ENCODE measurements around the gene KDM4C.

The KDM4C gene

DNA sequence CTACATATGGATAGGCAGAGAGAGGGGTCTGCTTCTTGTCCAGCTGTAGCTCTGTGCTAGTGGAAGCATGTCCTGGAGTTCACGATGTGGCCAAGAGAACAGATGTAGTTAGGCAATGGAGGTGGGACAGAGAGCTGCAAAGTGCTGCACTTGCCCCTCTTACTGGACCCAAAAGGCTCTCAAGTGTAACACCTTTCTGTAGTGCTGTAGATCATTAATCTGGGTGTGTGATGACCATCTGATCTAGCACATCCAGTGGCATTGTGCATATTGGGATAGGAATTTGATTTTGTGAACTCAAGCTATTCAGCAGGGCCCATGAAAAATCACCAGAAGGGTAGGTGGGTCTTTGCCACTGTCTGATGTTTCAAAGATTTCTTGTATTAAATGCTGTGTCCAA, 151.4 kb downstream of the KDM4C start:
- DNase-seq: no peak

DNA sequence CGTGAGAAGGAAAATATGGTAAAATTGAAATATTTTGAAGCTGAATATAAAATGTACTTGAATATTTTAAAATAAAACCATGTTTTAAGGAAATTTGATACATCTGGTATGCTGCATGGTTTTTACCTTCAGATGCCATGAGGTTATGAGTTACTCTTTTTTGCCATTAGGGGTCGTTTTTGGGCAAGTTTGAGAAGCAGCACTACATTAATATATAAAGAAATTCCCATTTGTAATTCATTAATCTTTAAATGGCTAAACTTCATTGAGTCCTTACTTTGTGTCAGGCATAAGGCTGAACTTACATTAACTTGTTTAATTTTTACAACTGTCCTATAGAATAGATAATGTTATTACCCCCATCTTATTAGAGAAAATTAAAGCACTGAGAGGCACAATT, 152.3 kb downstream of the KDM4C start:
- DNase-seq: peak in 1 of 3 experiments; percentile 6

DNA sequence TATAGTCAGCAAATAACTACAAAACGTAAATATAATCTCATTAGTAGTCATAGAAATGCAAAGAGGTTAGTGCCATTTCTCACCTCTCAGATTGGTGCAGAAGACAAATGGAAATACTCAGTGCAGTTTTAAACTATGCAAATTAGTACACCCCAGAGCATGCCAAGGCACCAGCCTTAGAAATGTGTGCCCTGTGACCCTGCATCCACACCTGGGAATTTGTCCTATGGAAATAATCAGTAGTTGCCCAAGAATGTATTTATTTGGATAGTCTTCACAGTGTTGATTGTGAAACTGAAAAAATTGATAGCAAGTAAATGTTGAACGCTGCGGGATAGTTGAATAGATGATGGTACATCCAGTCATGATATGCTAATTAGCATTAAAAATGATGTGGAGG, 152.7 kb downstream of the KDM4C start:
- DNase-seq: no peak

DNA sequence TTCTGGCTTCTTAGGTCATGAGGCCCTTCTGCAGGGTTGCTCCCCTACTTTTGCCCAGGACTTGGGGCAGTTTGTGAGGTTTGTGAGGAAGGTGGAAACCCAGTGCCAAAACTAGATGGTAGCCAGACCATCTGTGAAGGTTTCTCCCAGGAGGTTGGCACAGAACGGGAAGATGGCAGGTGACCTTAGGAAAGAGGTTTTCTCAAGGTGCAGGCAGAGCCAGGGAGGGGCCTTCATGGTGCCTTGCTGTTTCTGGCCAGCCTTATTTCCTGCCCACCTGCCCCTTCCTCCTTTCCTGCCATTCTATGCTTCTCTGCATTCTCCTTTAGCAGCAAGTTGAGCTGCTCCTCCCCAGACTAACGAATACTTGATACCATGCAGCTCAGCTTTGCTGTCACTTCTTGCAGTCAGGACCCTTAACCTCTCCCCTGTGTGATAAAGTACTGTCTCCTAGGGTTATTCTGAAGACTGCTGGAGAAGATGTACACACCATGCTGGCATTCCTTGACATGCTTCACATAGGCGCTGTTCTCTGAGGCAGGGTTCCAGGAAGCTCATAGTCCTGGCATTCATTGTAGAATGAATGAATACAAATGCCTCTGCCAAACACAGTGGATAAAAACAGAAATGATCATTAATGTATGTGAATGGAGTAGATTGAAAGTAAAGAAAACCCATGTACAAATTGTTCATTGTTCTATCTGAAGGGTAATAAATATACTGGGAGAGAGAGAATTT, 154.3 kb downstream of the KDM4C start:
- DNase-seq: no peak

DNA sequence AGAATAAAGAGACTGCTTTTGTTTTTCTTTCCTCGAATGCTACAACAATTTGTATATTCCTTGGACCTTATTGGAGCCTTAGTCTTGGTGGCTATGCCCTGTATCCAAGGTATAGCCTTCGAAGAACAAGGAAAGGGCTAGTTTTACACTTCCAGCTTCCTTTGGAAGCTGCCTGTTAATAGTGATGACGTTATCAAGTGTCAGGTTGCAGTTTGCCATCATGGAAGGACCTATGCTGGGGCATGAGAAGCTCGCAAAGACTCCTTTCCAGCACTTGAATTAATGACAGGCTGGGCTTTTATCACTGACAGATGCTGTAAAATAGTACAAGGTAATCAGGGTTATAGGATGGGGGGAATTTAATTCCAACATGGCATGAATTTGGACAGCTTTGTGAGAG, 157.9 kb downstream of the KDM4C start:
- DNase-seq: peak in 1 of 3 experiments; percentile 44

DNA sequence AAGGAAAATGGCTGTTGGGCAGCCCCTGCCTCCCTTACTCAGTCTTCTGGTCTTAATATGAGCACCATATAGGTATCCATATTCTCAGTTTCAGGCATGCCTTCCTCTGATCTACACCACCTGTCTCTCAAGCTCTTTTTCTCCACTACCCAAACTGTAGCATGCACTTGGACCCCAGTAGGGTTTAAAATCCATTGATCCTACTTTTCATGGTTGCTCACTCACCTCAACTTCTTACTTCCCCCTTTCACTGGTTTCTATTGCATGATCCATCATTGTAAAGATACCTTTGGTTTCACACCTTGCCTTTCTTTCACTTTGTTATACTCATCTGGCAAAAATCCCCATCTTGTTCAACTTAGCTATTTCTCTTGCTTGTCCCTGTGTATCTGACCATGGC, 159.4 kb downstream of the KDM4C start:
- DNase-seq: no peak

DNA sequence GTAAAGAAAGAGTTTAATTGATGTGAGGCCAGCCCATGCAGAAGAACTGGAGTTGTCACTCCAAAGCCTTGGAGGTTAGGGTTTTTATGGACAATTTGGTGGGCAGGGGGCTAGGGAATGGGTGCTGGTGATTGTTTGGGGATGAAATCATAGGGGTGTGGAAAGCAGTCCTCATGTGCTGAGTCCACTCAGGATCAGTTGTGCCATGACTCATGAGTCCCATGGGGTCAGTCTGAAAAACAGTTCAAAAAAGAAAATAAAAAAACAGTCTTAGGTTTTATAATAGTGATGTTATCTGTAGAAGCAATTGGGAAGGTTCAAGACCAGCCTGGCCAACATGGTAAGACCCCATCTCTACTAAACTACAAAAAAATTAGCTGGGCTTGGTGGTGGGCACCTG, 162.3 kb downstream of the KDM4C start:
- DNase-seq: no peak

DNA sequence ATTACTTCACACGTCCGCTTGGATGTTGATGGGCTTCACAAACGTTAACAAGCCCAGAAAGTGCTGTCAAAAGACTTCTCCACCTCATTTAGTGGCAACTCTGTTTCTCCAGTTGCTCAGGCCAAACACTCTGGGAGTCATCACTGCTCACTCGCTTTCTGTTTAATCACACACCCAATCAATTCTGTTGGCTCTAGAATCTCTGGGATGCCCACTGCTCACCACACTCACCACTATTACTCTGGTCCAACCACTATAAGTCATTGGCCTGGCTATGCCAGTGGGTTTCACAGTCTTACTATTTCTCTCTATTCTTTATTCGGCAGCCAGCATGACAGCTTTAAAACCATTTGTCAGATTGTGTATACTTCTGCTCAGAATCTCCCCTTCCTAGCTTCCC, 163.5 kb downstream of the KDM4C start:
- DNase-seq: no peak

DNA sequence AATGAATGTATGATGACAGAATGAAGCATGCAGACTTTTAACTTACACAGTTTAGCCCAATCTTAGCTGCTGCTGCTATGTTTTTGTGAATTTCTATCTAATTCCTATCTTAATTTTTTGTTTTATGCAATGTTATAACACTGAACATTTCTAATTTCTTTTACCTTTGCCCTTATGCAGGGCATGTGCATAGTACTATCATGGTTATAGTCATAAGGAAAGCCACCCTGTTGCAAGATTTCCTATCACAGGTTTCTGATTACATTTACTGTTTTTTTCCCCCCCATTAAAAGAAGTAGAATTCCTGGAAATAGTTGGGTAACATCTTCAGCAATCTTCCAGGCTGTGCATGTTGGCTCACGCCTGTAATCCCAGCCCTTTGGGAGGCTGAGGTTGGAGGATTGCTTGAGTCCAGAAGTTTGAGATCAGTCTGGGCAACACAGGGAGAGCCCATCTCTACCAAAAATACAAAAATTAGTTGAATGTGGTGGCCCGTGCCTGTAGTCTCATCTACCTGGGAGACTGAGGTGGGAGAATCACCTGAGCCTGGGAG, 164.4 kb downstream of the KDM4C start:
- DNase-seq: no peak

DNA sequence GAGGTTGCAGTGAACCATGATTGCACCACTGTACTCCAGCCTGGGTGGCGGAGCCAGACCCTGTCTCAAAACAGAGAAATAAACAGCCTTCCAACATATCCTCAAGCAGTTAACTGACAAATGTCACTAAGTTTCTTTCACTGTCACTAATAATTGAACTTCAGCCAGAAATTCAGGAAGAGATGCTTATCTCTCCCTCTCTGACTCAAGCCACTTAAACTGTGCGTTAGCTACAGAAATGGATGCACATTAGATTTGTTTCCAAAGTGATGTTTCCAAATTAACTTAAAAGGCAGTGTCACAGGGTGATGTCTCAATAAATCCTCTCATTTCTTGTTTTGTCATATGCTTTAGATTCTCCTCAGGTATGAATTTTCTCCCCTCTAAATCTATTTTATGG, 164.9 kb downstream of the KDM4C start:
- no peak for DNase-seq

DNA sequence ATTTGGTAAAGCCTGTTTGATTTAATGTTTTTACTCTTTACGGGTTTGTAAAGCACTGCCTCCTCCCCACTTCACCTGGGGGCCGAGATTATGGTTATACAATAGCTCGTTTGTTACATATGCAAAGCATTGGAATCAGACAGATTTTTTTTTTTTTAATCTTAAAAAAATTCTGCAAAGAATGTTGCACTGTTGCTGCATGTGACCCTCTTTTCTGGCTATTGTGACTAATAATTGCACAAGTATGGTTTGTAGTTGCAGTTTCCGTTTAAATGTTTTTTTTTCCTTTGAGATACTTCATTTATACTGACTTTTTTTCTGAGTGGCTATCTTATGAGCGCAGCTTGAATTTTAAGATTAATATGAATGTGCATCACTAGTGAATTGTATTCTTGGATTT, 165.3 kb downstream of the KDM4C start:
- DNase-seq: no peak

DNA sequence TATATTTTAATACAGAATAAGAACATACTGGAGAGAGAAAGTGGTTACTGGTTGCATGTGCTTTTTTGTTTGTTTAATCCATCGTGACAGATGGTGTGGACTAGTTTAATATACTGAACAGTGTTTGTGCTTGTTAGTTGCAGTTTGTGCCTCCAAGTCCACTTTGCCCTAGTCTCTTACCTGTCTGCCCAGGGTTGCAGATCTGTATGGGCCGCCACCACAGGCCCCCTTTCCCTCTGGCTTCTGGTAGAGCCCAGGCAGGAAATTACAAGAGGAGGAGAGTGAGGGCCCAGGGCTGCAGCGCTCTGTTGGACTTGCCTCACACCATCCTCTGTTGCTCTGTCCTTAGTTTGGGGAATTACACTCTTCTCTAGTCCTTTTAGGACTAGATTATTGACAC, 166.4 kb downstream of the KDM4C start:
- DNase-seq: no peak

DNA sequence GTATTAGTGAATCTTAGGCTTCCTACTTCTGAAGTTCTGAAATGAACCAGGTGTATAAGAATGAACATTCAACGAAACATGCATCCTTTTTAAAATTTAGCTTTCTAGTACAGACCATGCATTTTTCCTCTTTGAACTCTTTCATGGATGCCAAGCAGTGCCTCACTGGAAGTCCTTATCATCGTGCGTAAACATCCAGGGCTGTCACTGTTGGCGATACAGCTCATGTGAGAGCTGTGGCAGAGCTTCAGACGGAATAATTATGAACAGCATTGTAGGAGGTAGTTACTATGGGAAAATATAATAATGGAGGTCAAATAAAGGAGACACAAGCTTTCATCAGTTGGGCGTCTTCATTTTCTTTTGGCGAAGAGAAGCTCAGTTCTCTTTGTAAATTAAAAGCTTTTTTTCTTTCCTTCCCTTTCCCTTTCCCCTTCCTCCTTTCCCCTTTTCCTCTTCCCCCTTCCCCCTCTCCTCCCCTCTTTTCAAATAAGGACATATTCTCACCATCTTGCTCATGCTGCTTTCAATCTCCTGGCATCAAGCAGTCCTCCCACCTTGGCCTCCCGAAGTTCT, 167.3 kb downstream of the KDM4C start:
- peak in 2 of 3 experiments; percentile 9 to 25 for DNase-seq

DNA sequence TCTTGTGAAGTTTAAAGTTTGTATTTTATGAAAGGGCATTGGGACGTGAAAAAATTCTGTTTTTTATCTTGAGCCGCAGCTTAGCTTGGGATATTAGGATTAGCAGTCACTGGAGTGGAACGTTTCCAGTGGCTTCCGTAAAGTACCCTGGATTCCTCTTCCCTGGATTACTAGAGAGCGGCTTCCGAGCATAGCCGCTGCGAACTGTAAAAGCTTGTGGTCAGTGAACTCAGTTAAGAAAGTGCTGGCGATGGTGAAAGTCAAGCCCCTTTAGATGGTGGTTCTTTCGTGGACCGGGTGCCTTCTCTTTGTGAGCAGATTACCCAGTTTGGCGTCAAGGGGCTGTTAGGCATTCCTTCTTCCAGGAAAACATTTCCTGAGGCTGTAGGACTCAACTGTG, 168.1 kb downstream of the KDM4C start:
- DNase-seq: no peak

DNA sequence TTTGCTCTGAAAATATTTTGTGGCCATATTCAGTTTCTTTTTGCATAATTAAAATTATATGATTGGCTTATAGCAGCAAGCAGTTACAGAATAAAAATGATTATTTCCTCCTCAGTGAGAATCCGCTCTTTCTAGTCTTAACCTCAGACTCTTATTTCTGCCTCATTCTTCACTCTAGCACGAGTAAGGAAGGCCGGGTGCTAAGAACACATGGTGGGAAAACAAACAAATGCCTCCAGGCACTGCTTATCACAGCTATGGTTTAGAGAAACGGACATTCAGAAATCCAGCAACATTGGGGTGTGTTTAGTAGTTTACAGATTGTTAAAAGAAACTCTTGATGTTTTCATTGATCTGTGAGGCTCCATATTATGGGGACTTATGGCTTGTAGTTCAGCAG, 168.7 kb downstream of the KDM4C start:
- DNase-seq: peak in 2 of 3 experiments; percentile 5 to 15

DNA sequence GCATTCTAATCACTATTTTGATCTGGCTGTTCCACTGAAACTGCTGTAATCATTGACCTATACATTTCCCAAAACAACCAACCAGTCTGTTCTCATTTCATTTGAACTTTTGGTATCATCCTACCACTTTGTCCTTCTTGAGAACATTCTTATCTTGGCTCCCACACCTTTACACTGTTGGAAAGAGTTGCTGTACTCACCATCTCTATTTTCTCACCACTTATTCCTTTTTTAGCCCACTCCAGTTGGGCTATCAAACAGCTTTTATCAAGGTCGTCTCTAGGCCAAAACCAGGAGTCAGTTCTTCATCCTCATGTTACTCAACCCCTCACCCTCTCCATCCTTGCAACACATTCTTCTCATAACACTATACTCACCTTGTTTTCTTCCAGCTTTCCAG, 170.1 kb downstream of the KDM4C start:
- no peak for DNase-seq

DNA sequence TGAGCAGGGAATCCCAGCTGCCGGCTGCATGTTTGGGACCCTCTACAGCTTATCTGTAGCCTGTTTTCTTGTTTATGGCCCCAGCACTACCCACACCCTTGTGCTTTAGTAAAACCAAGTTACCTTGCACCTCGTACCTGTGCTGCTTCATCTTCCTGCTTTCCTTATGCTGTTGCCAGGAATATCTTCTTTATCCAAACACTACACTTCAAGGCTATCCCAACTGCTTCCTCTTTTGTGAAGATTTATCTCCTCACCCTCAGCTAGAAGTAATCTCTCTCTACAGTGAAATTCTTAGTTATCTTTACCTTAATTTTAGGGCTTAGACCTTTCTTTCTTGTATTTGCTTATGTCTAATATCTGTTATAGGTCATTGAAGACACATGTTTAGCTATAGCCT, 171.1 kb downstream of the KDM4C start:
- no peak for DNase-seq

DNA sequence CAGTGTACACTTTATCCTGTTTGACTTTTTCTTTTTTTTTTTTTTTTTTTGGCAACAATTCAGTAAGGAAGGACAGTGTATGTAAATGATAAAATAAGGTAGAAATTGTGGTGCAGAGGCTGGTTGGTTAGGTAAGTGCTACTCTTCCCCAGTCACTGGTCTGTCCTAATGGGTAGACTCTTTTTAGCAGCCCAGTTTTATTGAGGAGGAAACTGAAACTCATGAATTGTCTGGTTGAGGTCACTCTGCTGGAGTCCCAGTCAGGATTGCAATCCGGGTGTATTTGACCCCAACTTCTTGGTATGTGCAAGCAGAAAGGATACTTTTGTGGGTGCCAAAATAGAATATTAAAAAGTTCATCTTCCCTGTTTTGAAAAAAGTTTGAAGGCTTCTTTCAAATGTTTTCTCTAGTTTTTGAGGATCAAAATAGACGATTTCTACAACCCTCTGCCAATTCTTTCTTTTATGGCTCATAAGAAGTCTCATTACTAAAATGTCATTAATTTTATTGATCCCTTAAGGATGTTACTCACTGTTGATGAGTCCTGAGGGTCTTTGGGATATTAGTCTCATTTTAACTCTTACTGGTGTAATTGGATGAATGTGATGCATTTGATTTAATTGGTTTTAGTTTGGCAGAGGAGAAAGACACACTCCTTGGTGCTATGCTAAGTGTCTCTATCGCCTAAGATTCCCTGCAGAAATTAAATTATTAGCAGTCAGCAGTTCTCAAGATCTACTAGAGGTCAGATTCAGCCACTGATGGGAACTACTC, 171.9 kb downstream of the KDM4C start:
- DNase-seq: no peak

DNA sequence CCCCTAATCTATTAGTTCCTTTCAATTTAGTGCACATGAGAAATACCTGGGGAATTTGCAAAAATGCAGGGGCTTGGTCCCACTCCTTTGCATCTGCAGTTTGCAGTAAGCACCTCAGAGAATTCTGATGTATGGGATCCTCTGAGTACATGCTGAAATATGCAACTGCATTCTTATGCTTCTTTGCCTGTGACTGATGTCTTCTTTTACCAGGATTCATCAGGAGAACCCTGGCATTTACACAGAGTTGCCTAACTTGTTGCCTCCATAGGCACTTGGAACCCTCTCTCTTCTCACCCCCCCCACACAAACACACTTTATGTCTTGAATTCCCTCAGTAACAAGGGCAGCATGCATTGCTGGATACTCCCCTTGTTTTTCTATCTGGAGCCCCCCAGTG, 173.1 kb downstream of the KDM4C start:
- DNase-seq: no peak

DNA sequence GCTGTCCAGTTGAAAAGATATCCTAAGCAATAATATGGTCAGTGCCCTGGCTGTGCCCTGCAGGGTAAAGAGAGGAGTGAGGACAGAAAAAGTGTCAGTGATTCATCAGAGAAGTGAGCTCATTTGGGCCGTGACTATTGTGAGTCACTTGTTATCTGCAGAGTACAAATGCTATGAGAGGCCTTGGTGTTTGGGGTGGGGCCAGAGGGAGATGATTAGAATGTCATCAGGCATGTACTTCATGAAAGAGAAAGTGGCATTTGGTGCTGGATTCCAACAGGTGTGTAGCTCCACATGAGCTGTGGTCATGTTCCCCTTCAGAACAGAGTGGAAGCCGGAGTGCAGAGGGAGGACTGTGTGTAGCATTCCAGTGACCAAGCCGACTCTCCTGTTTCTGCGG, 174.1 kb downstream of the KDM4C start:
- no peak for DNase-seq

DNA sequence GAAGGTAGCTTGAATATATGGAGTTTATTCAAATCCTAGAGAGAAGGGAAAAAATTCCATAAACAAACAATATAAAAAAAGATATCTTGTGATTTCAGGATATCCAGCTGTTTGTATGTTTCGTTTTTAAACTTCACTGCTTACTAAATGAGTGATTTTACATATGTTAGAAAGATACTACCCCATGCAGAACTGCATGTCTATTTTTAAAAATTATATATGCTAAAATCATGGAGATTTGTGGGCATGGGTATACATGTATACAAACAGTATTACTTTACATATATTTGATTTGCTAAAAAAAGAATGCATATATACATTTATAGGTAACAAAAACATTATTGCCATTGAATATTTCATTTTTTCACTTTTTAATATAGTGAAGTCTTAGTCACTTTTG, 178.3 kb downstream of the KDM4C start:
- no peak for DNase-seq

DNA sequence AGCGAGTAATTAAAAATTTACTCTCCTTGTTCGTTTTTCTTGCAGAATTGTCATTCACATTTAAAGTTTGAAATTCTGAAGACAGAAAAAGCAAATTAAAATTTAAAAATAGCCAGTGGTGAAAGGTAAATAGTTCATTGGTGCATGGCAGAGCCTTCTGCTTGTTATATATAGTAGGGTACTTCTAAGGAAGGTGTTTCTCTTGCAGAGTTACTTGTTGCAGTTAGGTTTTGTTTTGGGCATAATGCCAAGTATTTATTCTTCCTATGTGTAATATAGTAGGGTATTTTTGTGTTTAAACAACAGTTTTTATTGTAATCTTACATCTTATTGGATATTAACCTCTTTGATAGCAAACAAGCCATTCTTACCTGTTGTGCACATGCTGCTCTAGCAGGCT, 179.4 kb downstream of the KDM4C start:
- no peak for DNase-seq

DNA sequence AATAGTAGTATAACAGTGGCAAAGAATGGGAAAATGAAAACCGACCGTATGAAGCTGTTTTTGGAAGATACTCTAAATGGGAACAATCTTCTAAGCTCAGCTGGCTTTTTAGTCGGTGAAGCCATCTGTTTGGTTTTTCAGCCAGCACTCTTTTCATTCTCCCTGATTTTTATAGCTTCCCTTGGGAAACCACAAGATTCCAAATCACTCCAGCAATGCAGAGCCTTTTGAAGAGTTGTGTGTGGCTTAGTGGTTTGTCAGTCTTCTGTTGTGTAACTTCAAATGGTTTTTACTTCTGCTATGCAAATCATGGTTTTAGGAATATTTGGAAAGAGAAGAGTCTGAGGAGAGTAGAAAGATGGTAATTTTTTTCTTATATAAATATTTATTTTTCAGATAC, 180.7 kb downstream of the KDM4C start:
- DNase-seq: no peak

DNA sequence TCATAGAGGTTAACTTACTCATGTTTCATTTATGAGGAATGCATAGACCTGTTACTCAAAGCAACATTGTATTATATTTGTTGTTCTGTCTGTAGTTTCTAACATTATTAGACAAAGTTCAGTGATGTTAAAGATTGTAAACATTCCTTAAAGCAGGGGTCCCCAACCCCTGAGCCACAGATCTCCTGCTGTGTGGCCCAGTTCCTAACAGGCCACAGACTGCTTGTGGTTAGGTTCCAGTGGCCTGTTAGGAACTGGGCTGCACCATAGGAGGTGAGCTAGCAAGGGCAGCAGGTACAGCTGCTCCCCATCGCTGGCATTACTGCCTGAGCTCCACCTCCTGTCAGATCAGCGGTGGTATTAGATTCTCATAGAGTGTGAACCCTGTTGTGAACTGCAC, 181.1 kb downstream of the KDM4C start:
- DNase-seq: no peak
